ENCODE measurements around the gene SEMA7A.

DNA sequence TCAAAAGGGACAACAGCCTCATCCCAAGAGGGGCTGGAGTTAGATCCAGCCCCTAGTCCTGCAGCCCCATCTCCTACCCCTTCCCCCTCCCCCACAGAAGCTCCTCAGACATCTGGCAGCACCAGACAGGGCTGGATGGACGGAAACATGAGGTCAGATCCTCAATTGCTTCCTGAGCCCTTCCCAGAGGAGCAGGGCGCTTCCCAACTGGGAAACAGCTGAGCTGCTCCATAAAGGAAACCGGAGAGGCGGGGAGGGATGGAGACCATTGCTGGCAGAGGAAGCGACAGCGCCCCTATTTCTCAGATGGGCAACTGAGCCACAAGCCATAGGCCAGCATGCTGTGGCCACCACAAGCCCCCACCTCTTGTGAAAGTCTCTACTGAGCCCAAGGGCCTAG is 48.0 kb downstream of the SEMA7A start:
- TF ChIP-seq, protein P1, sequence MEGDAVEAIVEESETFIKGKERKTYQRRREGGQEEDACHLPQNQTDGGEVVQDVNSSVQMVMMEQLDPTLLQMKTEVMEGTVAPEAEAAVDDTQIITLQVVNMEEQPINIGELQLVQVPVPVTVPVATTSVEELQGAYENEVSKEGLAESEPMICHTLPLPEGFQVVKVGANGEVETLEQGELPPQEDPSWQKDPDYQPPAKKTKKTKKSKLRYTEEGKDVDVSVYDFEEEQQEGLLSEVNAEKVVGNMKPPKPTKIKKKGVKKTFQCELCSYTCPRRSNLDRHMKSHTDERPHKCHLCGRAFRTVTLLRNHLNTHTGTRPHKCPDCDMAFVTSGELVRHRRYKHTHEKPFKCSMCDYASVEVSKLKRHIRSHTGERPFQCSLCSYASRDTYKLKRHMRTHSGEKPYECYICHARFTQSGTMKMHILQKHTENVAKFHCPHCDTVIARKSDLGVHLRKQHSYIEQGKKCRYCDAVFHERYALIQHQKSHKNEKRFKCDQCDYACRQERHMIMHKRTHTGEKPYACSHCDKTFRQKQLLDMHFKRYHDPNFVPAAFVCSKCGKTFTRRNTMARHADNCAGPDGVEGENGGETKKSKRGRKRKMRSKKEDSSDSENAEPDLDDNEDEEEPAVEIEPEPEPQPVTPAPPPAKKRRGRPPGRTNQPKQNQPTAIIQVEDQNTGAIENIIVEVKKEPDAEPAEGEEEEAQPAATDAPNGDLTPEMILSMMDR (conservative IDR thresholded peaks at IDR 0.05; ENCODE audit: low read depth, low read length), result no peak
- TF ChIP-seq NFE2L2 (IDR thresholded peaks at IDR 0.05; ENCODE audit: low read depth, low read length) (no peak), RCOR1 (IDR thresholded peaks at IDR 0.05; ENCODE audit: insufficient replicate concordance, low read length) (no peak), FOS (IDR thresholded peaks at IDR 0.05; ENCODE audit: low read depth, low read length) (no peak), MAZ (IDR thresholded peaks at IDR 0.05; ENCODE audit: borderline replicate concordance, low read depth, low read length) (no peak), RAD21 (IDR thresholded peaks at IDR 0.05; ENCODE audit: low read length) (no peak), MAFK (IDR thresholded peaks at IDR 0.05; ENCODE audit: low read depth, low read length) (no peak), POLR2A (IDR thresholded peaks at IDR 0.05; ENCODE audit: low read depth, low read length) (no peak; the same call in 1 of the 2 replicates), SMC3 (IDR thresholded peaks at IDR 0.05; ENCODE audit: low read depth, low read length) (no peak), CHD1 (IDR thresholded peaks at IDR 0.05; ENCODE audit: low read depth, low read length) (no peak), CEBPB (IDR thresholded peaks at IDR 0.05; ENCODE audit: low read depth, low read length) (no peak), RFX5 (IDR thresholded peaks at IDR 0.05; ENCODE audit: low read depth, low read length) (no peak)
- TF ChIP-seq, protein P2, sequence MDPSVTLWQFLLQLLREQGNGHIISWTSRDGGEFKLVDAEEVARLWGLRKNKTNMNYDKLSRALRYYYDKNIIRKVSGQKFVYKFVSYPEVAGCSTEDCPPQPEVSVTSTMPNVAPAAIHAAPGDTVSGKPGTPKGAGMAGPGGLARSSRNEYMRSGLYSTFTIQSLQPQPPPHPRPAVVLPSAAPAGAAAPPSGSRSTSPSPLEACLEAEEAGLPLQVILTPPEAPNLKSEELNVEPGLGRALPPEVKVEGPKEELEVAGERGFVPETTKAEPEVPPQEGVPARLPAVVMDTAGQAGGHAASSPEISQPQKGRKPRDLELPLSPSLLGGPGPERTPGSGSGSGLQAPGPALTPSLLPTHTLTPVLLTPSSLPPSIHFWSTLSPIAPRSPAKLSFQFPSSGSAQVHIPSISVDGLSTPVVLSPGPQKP (IDR thresholded peaks at IDR 0.05; ENCODE audit: borderline replicate concordance, low read depth, low read length), result no peak
- TF ChIP-seq, protein P3, sequence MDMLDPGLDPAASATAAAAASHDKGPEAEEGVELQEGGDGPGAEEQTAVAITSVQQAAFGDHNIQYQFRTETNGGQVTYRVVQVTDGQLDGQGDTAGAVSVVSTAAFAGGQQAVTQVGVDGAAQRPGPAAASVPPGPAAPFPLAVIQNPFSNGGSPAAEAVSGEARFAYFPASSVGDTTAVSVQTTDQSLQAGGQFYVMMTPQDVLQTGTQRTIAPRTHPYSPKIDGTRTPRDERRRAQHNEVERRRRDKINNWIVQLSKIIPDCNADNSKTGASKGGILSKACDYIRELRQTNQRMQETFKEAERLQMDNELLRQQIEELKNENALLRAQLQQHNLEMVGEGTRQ (IDR thresholded peaks at IDR 0.05; ENCODE audit: low read depth, low read length), result no peak
